H1 (cell line): ENCODE measurements around the gene TRAF5. TPM values are rescaled to one million over a fixed set of nuclear protein-coding genes. Genes with fewer than 3 reads are reported as not detected.

ENCODE experiments used
- CBX8 ChIP-seq: fragments of 300-800, 300-1000 bp; sonication (generic); IDR thresholded peaks from 2 replicates; pipeline ENCODE4 v1.7.1; 2016; ENCODE audit warnings: low read depth, low read length, borderline replicate concordance
- JUN ChIP-seq: IDR thresholded peaks from 2 replicates; pipeline ENCODE4 v1.6.1; 2011; ENCODE audit warnings: low read depth, mild to moderate bottlenecking, improper control_type of control experiment, low read length
- MAFK ChIP-seq: IDR thresholded peaks from 2 replicates; pipeline ENCODE4 v1.6.1; 2012; ENCODE audit warnings: low read depth, mild to moderate bottlenecking, improper control_type of control experiment, low read length
- TAF7 ChIP-seq: optimal IDR thresholded peaks from 2 replicates; pipeline ENCODE3; 2011; ENCODE audit warnings: low read depth, mild to moderate bottlenecking, inconsistent platforms, low read length, moderate library complexity, borderline replicate concordance
- polyA plus RNA-seq, 7 experiments: library from polyadenylated mRNA; depleted of rRNA in 3 of 7; stranded (reverse) in 5 of 7; unstranded in 2 of 7; fragments of >200 nt in 5 of 7; fragments of 200-250 nt in 2 of 7; gene quantifications; 1 replicate in 5 of 7; 2 replicates in 1 of 7; 4 replicates in 1 of 7; pipeline versions ENCODE4 v1.2.1 to v1.2.3, GENCODE V29; 2011 to 2013; ENCODE audit warnings: missing spikeins in 2 of 7, mixed read lengths in 2 of 7
- total RNA-seq: library from RNA; stranded (reverse); fragmentation: NEBNext Ultra II Directional; extraction: Animal tissue kit (Norgen Biotek cat#: 25700); gene quantifications from 2 replicates; pipeline ENCODE4 v1.2.1, GENCODE V29; 2021

The TRAF5 gene
- total and polyA plus RNA-seq, 2 of the 8 experiments (the other 6 are each of a cell fraction or from before 2014, with no cell fraction given) = 13.0 to 17.1 TPM

GRCh38 chr1:211285196-211285595 is 41.4 kb upstream of the TRAF5 start (continued):
- TF ChIP-seq TAF7 (no peak), MAFK (no peak), JUN (no peak), CBX8 (no peak)
